Activated effector memory CD4-positive, alpha-beta T cell treated with Interleukin-2 at 50 U/mL for 16 hours (primary cell): Measurements from ENCODE around the gene TRIM74.
"Not testable (repeated sequence)": the region's sequence is repeated elsewhere in the genome, so short reads cannot be mapped to it uniquely, and the experiment has no call there.

Experiments used
- DNase-seq: peaks from one replicate; pipeline ENCODE4 v3.0.0-alpha.2; 2020

The TRIM74 gene

GRCh38 chr7:72968980-72969516 is at the start of gene TRIM74:
TSS of gene TRIM74 (minus strand) at chr7:72969466. CDS start at chr7:72966157, 3,309 bp downstream.
- DNase-seq = not testable (repeated sequence)

- DNase-seq = not testable (repeated sequence)
Measured at GRCh38 chr7:73006491-73006890, 37.2 kb upstream of the TRIM74 start.

- peak; percentile 82 for DNase-seq
Measured at GRCh38 chr7:73005693-73006447, 36.6 kb upstream of the TRIM74 start.

- peak; percentile 68 for DNase-seq
Measured at GRCh38 chr7:73005356-73005692, 36.1 kb upstream of the TRIM74 start.

GRCh38 chr7:72997887-72998468 is 28.7 kb upstream of the TRIM74 start:
- DNase-seq = not testable (repeated sequence)

- not testable (repeated sequence) for DNase-seq
Measured at GRCh38 chr7:72997447-72997846, 28.2 kb upstream of the TRIM74 start.

GRCh38 chr7:72995484-72995883 is 26.2 kb upstream of the TRIM74 start:
- DNase-seq = not testable (repeated sequence)

GRCh38 chr7:72990146-72990913 is 21.1 kb upstream of the TRIM74 start:
- DNase-seq = not testable (repeated sequence)

GRCh38 chr7:72982084-72982483 is 12.8 kb upstream of the TRIM74 start:
- not testable (repeated sequence) for DNase-seq

- DNase-seq = not testable (repeated sequence)
Measured at GRCh38 chr7:72980382-72980781, 11.1 kb upstream of the TRIM74 start.

- not testable (repeated sequence) for DNase-seq
Measured at GRCh38 chr7:72976434-72976833, 7.2 kb upstream of the TRIM74 start.

GRCh38 chr7:72975656-72976286 is 6.5 kb upstream of the TRIM74 start:
- not testable (repeated sequence) for DNase-seq

GRCh38 chr7:72974781-72975180 is 5.5 kb upstream of the TRIM74 start:
- not testable (repeated sequence) for DNase-seq

- DNase-seq = not testable (repeated sequence)
Measured at GRCh38 chr7:72971505-72971904, 2.2 kb upstream of the TRIM74 start.

GRCh38 chr7:72969688-72970087 is 422 bp upstream of the TRIM74 start:
- DNase-seq = not testable (repeated sequence)

GRCh38 chr7:72966892-72967291 is 2.4 kb downstream of the TRIM74 start:
- DNase-seq = not testable (repeated sequence)

GRCh38 chr7:72965186-72965975 is 3.9 kb downstream of the TRIM74 start:
- not testable (repeated sequence) for DNase-seq

- DNase-seq = not testable (repeated sequence)
Measured at GRCh38 chr7:72963056-72963455, 6.2 kb downstream of the TRIM74 start.

- not testable (repeated sequence) for DNase-seq
Measured at GRCh38 chr7:72961346-72961650, 8.0 kb downstream of the TRIM74 start.

- DNase-seq = not testable (repeated sequence)
Measured at GRCh38 chr7:72960626-72961345, 8.5 kb downstream of the TRIM74 start.

GRCh38 chr7:72960029-72960428 is 9.2 kb downstream of the TRIM74 start:
- not testable (repeated sequence) for DNase-seq
